Tongue (tissue), 2 donors: ENCODE data around the gene NFIC. TPM values are rescaled to one million over a fixed set of nuclear protein-coding genes. Genes with fewer than 3 reads are reported as not detected.
A peak's percentile ranks its signal among the peaks of the same experiment; 100 is the strongest.
"Not testable (repeated sequence)": the region's sequence is repeated elsewhere in the genome, so short reads cannot be mapped to it uniquely, and the experiment has no call there.

Experiments
- DNase-seq: peaks from one replicate; pipeline ENCODE4 v3.0.0-alpha.2; 2015
- total RNA-seq: library from RNA; depleted of rRNA; stranded (reverse); fragments of >200 nt; gene quantifications from one replicate; pipeline ENCODE4 v1.2.3, GENCODE V29; 2014

The NFIC gene
- total RNA-seq, 1 donor from 2014 or later, result 70.0 TPM

- DNase-seq, result no peak
These were observed 86.0 kb downstream of the NFIC start for GRCh38 chr19:3452171-3452941.

GRCh38 chr19:3452942-3453214, 86.5 kb downstream of the NFIC start:
- not testable (repeated sequence) for DNase-seq

GRCh38 chr19:3453840-3454239, 87.5 kb downstream of the NFIC start:
- no peak for DNase-seq

- DNase-seq, result no peak
These were observed 88.4 kb downstream of the NFIC start for GRCh38 chr19:3454656-3455392.

- no peak for DNase-seq
These were observed 89.1 kb downstream of the NFIC start for GRCh38 chr19:3455393-3455955.

- no peak for DNase-seq
These were observed 89.7 kb downstream of the NFIC start for GRCh38 chr19:3455960-3456601.

- DNase-seq, result no peak
These were observed 90.6 kb downstream of the NFIC start for GRCh38 chr19:3456925-3457527.

GRCh38 chr19:3457528-3458228, 91.3 kb downstream of the NFIC start:
- DNase-seq, result no peak

GRCh38 chr19:3458229-3459088, 92.1 kb downstream of the NFIC start:
- DNase-seq, result peak; percentile 38

GRCh38 chr19:3459089-3459881, 92.9 kb downstream of the NFIC start:
- DNase-seq, result peak; percentile 88

GRCh38 chr19:3459965-3460582, 93.7 kb downstream of the NFIC start:
- no peak for DNase-seq

- DNase-seq, result no peak
These were observed 96.8 kb downstream of the NFIC start for GRCh38 chr19:3462991-3463713.

- DNase-seq, result peak; percentile 27
These were observed 97.6 kb downstream of the NFIC start for GRCh38 chr19:3463714-3464586.

GRCh38 chr19:3464587-3465235, 98.3 kb downstream of the NFIC start:
- no peak for DNase-seq

GRCh38 chr19:3465552-3465951, 99.2 kb downstream of the NFIC start:
- no peak for DNase-seq

GRCh38 chr19:3466635-3467034, 100.3 kb downstream of the NFIC start:
- no peak for DNase-seq

- DNase-seq, result no peak
These were observed 101.2 kb downstream of the NFIC start for GRCh38 chr19:3467437-3468198.
